ENCODE results near the gene HKDC1. TPM values are rescaled to one million over a fixed set of nuclear protein-coding genes. Genes with fewer than 3 reads are reported as not detected.

HKDC1 gene
- total RNA-seq, 1 donor from 2014 or later: not detected

GRCh38 chr10:69230128-69230527 lies 10.0 kb downstream of the HKDC1 start:
- no peak overlapping the region for H3K27ac ChIP-seq
- intact Hi-C loops (cut with DNase I): no loop called here

GRCh38 chr10:69232252-69232651 lies 12.1 kb downstream of the HKDC1 start:
- TF ChIP-seq CTCF (IDR thresholded peaks at IDR 0.05): no peak
- H3K36me3 ChIP-seq: no peaks in the 10 kb centered on the region
- H3K27me3 ChIP-seq: no peaks in the 10 kb centered on the region
- no peak overlapping the region for H3K4me3 ChIP-seq
- intact Hi-C loops (cut with DNase I): no loop called here
- no peak overlapping the region for H3K27ac ChIP-seq
- DNase-seq (ENCODE audit: low spot score in 2 of 2): no peak
- no peaks in the 10 kb centered on the region for H3K4me1 ChIP-seq
- H3K9me3 ChIP-seq: no peaks in the 10 kb centered on the region

More at GRCh38 chr10:69230128-69230527, 10.0 kb downstream of the HKDC1 start:
- H3K27me3 ChIP-seq: no peaks in the 10 kb centered on the region
- H3K9me3 ChIP-seq: no peaks in the 10 kb centered on the region
- TF ChIP-seq CTCF (IDR thresholded peaks at IDR 0.05): no peak
- no peaks in the 10 kb centered on the region for H3K36me3 ChIP-seq
- H3K4me1 ChIP-seq: no peaks in the 10 kb centered on the region
- no peak overlapping the region for H3K4me3 ChIP-seq
- DNase-seq (ENCODE audit: low spot score in 2 of 2): no peak

- Histone ChIP-seq H3K4me1 (peaks cover 2 to 3% of the 10 kb centered on the region in 2 donors), H3K27me3 (no peaks in the 10 kb centered on the region), H3K9me3 (no peaks in the 10 kb centered on the region), H3K36me3 (no peaks in the 10 kb centered on the region), H3K4me3 (no peak overlapping the region), H3K27ac (no peak overlapping the region)
- intact Hi-C loops (cut with DNase I): no loop called here
- no peak for DNase-seq (ENCODE audit: low spot score in 2 of 2)
- no peak for TF ChIP-seq CTCF (IDR thresholded peaks at IDR 0.05)
These were observed 12.8 kb downstream of the HKDC1 start for GRCh38 chr10:69232736-69233480.

- no peak for TF ChIP-seq CTCF (IDR thresholded peaks at IDR 0.05)
- no peak for DNase-seq (ENCODE audit: low spot score in 2 of 2)
These were observed 14.3 kb downstream of the HKDC1 start for GRCh38 chr10:69234447-69234846.

GRCh38 chr10:69237528-69238159 lies 17.5 kb downstream of the HKDC1 start:
- H3K27ac ChIP-seq: no peak overlapping the region
- no peaks in the 10 kb centered on the region for H3K27me3 ChIP-seq
- no peak overlapping the region for H3K4me3 ChIP-seq
- DNase-seq (ENCODE audit: low spot score in 2 of 2): peak; percentile 40 to 90
- H3K36me3 ChIP-seq: no peaks in the 10 kb centered on the region
- H3K9me3 ChIP-seq: no peaks in the 10 kb centered on the region
- H3K4me1 ChIP-seq: peaks cover 3 to 13% of the 10 kb centered on the region in 2 donors
- peak; percentile 89 to 95 (median 91) for TF ChIP-seq CTCF (IDR thresholded peaks at IDR 0.05)
- intact Hi-C loops (cut with DNase I): loop anchor here (1.0 to 5.0 kb wide), 5 partner anchors 81 to 271 kb away; no protein-coding TSS in a partner anchor

More at GRCh38 chr10:69234447-69234846, 14.3 kb downstream of the HKDC1 start:
- Histone ChIP-seq H3K4me3 (no peak overlapping the region), H3K27ac (no peak overlapping the region), H3K27me3 (no peaks in the 10 kb centered on the region), H3K36me3 (no peaks in the 10 kb centered on the region), H3K4me1 (peaks cover 3 to 6% of the 10 kb centered on the region in 2 donors), H3K9me3 (no peaks in the 10 kb centered on the region)
- intact Hi-C loops (cut with DNase I): no loop called here

Measured in ascending aorta (tissue), 2 donors.